COLO668 (cell line): Measurements from ENCODE around the gene PAEP.
"Not testable (repeated sequence)": the region's sequence is repeated elsewhere in the genome, so short reads cannot be mapped to it uniquely, and the experiment has no call there.

Experiments used
- DNase-seq: peaks from one replicate; lab custom pipeline; 2025; ENCODE audit not compliant: unreplicated experiment; lab: John Stamatoyannopoulos, UW

PAEP gene

DNA sequence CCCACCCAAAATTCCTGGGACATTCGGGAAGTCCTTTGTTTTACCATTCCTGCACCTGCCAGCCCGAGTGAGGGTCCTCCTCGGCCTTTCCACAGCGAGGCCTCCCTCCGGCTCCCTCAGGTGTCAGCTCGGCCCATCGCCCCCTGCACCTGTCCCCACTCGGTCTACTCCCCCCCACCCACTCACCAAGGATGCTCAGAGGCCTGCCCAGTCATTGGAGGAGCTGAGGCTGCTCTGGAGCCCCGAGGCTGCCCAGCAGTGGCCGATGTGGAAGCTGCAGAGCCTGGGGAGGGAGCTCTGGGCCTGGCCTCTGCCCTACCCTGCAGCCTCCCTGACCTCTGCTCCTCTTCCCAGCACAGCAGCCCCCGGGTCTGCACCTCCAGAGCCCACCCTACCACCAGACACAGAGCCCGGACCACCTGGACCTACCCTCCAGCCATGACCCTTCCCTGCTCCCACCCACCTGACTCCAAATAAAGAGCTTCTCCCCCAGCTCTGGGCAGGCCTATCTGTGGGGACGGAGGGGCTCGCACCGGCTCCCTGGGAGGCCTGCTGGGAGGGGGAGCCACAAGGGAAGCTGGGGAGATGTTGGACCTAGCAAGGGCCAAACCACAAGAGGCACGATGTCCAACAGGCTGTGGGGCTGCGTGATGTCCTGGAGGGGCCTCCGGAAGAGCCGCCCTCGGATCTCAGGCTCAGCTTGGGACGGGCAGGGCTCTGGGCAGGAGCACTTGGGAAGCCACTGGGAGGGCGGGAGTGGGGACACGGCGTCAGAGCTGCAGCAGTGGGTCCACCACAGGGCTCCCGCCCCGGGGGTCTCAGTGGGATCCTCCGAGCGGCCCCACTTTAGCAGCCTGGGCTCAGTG lies 11.8 kb upstream of the PAEP start:
- DNase-seq = not testable (repeated sequence)

- no peak for DNase-seq
These were observed 11.1 kb upstream of the PAEP start for GRCh38 chr9:135550344-135550918.

DNA sequence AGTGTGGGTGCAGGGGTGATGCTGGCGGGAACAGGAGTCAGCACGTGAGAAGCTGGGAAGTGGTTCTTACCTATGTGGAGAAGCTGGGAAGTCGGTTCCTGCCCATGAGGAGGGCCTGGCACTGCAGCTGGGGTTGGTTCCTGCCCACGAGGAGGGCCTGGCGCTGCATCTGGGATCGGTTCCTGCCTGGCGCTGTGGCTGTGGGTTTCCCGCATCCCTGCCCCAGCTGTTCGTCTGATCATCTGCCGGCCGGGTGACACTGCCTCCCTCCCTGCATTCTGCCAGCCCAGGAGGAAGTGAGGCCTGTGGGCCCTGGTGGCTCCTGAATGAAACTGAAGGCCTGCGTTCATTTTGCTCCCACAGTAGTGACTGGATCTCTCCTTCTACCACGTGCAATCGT lies 10.5 kb upstream of the PAEP start:
- no peak for DNase-seq

DNA sequence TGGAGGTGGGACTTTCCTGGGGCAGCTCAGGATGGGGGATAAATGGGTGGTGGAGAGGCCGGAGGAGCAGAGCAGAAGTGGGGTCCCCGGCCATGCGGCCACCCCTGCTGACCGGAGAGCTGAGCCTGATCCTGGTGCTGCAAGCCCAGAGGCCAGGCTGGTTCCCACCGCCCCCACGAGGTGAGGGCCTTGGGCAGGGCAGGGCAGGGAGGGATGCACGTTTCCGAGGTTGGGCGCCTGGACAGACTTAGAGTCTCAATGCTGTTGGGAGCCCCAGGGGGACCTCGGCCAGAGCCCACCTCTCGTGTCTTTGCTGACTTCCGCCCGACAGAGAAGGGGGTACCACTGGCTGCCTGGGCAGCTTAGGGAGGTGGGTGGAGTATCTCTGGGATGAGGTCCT lies 10.1 kb upstream of the PAEP start:
- no peak for DNase-seq

- DNase-seq = no peak
These were observed 9.4 kb upstream of the PAEP start for GRCh38 chr9:135552021-135552697.

DNA sequence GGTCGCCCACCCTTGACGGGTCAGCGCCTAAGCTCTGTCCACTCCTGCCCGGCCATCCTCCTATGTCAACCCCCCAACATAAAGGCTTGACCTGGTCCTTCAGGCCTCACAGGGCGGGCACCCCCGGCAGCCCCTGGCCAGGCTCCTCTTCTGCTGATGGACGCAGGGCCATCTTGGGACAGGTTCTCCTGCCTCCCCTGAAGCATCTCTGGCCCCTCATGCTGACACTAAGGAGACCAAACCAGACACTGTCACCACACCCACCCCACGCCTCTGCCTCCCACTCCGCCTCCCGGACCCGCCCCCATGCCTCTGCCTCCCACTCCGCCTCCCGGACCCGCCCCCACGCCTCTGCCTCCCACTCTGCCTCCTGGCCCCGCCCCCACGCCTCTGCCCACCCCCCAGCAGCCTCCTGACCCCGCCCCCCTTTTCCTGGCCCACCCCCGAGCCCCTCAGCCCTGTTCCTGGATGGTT lies 8.8 kb upstream of the PAEP start:
- DNase-seq = no peak

- no peak for DNase-seq
These were observed 6.8 kb upstream of the PAEP start for GRCh38 chr9:135554718-135555117.

GRCh38 chr9:135555203-135555602 lies 6.4 kb upstream of the PAEP start:
- peak; percentile 27 for DNase-seq

DNA sequence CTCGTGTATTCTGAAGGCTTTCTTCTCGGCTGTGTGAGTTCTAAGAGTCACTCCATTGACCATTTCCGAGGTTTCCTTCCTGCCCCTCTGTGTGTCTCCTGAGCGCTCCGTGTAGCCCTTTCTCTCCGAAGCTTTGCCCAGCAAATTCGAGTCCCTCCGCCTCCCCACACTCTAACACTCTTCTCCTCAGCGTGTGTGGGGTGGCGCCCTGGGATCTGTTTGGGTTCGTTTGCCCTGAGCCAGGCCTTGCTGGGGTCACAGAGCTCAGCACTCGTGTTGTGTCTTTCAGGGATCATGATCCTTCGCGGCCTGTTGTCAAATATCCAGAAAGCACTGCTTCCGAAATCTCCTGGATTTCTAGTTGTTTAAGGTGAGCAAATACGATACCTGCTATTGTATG lies 5.6 kb upstream of the PAEP start:
- no peak for DNase-seq

DNA sequence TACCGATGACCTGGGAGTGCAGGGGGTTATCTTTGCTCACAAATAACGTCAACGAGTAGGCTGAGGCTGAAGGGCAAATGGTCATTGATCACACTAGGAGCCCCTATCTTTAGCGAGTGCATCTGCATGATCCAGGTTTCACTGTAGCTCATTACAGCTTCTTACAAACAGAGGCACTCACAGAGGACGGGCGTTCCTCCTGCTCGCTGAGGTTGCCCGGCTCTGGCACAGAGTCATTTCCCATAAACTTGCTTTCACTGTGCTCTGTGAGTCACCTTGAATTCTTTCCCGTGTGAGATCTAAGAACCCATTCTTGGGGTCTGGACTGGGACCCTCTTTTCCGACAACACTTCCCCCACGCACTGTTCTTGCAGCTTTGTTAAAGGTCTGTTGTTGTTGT lies 1.9 kb upstream of the PAEP start:
- DNase-seq = no peak

- DNase-seq = no peak
These were observed 734 bp downstream of the PAEP start for GRCh38 chr9:135562235-135562745.

DNA sequence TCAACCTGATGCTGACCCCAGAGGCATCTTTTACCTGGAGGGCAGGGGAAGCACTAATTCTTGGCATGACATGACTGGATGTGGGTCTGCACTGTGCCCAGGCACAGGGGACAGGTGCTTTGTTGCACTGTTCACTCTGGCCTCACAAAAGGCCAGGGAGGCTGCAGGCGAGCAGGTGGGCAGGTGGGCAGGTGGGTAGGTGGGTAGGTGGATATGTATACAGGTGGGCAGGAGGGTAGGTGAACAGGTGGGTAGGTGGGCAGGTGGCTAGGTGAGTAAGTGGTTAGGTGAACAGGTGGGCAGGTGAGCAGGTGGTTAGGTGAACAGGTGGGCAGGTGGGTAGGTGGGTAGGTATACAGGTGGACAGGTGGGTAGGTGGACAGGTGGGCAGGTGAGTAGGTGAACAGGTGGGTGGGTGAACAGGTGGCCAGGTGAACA lies 1.5 kb downstream of the PAEP start:
- DNase-seq = no peak

GRCh38 chr9:135563858-135564257 lies 2.3 kb downstream of the PAEP start:
- DNase-seq = no peak

- DNase-seq = no peak
These were observed 3.6 kb downstream of the PAEP start for GRCh38 chr9:135565141-135565628.

- no peak for DNase-seq
These were observed 4.1 kb downstream of the PAEP start for GRCh38 chr9:135565636-135566035.

DNA sequence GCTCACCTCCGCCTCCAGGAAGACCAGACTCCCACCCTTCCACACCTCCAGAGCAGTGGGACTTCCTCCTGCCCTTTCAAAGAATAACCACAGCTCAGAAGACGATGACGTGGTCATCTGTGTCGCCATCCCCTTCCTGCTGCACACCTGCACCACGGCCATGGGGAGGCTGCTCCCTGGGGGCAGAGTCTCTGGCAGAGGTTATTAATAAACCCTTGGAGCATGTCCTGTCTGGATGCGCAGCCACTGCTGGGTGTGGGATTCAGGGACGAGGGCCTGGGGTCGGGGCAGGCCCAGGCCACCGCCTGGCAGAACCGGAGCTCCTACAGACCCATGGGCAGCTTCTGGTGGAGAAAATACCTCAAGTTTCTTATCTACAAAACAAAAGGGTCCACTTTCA lies 5.0 kb downstream of the PAEP start:
- no peak for DNase-seq

- DNase-seq = no peak
These were observed 5.8 kb downstream of the PAEP start for GRCh38 chr9:135567311-135567710.

- DNase-seq = no peak
These were observed 6.5 kb downstream of the PAEP start for GRCh38 chr9:135568026-135568425.

GRCh38 chr9:135570456-135570855 lies 8.9 kb downstream of the PAEP start:
- DNase-seq = no peak

DNA sequence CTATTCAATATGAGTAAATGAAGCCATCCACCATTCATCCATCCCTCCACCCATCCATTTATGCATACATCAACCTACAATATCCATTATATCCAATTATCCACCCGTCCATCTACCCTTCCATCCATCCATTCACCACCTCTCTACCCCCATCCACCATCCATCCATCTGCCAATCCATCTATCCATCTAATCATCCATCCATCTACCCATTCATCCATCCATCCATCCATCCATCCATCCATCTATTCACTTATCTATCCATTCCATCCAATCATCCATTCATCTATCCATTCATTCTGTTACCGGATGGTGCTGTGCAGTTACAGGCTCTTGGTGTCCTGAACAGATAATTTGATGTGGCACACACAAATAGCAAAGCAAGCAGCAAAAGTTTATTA lies 10.7 kb downstream of the PAEP start:
- no peak for DNase-seq

GRCh38 chr9:135573124-135573523 lies 11.6 kb downstream of the PAEP start:
- DNase-seq = no peak

DNA sequence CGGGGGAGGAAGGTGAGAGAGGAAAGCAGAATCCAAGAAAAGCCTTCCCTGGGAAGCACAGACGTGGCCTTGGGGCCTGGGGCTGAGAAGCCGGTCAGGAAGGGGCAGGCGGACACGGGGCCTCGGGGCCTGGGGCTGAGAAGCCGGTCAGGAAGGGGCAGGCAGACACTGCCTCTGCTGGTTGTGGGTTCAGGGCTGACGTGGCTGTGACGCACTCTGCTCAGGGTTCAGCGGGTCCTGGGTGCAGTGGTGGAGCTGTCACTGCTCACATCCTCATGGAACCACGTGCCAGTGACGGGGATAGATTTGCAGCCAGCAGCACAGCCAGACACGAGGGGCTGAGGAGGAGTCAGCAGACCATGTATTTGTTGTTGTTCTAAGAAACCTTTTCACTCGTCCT lies 12.8 kb downstream of the PAEP start:
- DNase-seq = no peak
